HS-5 (cell line): ENCODE measurements around the gene HOXB7.

Experiments used
- DNase-seq: peaks from one replicate; pipeline ENCODE4 v3.0.0-alpha.2; 2012; ENCODE audit warnings: low read depth

Gene HOXB7

DNA sequence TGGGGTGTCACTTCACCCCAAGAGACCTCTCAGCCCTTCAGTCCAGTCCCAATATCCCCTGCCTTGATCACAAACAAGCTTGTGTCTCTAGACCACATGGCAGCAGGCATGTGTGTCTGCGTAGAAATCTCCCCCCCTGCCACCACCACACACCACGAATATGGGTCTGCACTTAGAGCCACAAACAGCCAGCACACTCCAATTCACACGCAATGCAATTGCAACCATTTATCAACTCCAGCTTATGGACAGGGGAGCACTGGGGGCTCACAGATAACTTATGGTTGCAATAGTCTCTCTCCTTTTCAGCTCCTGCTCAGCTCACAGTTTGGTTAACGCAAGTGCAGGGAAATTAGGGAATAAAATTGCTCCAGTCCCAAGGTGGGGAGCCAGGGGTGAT, 12.8 kb upstream of the HOXB7 start:
- no peak for DNase-seq

DNA sequence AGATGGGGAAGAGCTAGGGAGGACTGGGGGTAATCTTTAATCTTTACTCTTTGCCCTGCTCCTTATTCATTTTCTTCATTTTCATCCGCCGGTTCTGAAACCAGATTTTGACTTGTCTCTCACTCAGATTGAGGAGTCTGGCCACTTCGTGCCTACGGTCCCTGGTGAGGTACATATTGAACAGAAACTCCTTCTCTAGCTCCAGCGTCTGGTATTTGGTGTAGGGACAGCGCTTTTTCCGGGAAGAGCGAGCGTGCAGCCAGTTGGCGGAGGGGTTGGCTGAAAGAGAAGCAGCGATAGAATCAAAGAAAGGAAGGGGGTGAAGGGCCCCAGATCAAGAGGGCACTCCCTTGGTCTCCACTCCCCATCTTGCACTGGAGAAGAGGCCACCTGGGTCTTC, 12.0 kb upstream of the HOXB7 start:
- no peak for DNase-seq

- no peak for DNase-seq
Observed at GRCh38 chr17:48621410-48622392, 10.9 kb upstream of the HOXB7 start.

GRCh38 chr17:48620461-48621139, 9.8 kb upstream of the HOXB7 start:
- DNase-seq, result no peak

GRCh38 chr17:48619826-48620449, 9.1 kb upstream of the HOXB7 start:
- DNase-seq, result no peak

- no peak for DNase-seq
Observed at GRCh38 chr17:48618256-48618896, 7.6 kb upstream of the HOXB7 start.

GRCh38 chr17:48617471-48618255, 6.8 kb upstream of the HOXB7 start:
- no peak for DNase-seq

GRCh38 chr17:48616717-48617470, 6.1 kb upstream of the HOXB7 start:
- no peak for DNase-seq

GRCh38 chr17:48615963-48616716, 5.3 kb upstream of the HOXB7 start:
- DNase-seq, result no peak

DNA sequence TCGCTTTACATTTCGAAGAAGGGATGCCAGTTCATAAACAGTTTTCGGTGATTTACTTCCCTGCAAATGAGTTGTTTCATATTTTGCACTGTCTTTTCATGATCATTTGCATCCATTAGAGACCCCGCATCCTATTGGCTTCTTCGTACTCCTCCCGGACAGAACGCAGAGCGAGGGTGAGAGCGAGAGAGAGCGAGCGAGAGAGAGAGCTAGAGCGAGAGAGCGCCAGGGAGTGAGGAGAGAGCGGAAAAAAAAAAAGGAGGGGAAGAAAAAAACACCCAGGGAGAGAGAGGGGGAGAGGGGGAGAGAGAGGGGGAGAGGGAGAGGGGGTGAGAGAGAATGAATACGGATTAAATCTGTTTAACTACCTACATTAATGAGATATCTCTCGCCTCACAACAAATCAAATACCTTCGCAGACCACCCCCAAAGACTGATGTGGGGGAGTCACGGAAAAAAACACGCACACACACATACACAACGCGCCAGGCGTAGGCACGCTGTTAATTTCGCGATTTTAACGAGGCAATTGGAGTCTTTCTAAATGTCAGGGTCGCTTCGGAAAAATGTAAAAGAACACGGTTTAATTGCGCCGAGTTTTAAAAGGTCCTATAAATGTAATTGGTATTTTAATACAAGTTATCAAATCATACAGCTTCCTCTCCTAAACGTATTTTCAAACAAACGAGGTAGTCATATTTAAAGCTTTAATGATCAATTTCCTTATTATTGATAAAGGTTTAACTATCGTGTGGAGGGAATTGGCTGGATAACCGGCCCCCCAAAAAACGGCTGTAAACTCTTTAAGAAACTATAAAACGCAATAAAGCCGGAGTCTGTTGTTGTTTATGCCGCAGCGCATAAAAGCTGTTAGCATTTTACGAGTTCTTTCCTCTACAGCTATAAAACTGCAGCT, 4.5 kb upstream of the HOXB7 start, which contains the start of gene HOXB8:
Gene HOXB8 (minus strand): TSS at position 246 of the 916 bp plus-strand sequence. CDS start 588 bp downstream, outside the sequence.
- no peak for DNase-seq

- no peak for DNase-seq
Observed at GRCh38 chr17:48613862-48614694, 3.3 kb upstream of the HOXB7 start.

DNA sequence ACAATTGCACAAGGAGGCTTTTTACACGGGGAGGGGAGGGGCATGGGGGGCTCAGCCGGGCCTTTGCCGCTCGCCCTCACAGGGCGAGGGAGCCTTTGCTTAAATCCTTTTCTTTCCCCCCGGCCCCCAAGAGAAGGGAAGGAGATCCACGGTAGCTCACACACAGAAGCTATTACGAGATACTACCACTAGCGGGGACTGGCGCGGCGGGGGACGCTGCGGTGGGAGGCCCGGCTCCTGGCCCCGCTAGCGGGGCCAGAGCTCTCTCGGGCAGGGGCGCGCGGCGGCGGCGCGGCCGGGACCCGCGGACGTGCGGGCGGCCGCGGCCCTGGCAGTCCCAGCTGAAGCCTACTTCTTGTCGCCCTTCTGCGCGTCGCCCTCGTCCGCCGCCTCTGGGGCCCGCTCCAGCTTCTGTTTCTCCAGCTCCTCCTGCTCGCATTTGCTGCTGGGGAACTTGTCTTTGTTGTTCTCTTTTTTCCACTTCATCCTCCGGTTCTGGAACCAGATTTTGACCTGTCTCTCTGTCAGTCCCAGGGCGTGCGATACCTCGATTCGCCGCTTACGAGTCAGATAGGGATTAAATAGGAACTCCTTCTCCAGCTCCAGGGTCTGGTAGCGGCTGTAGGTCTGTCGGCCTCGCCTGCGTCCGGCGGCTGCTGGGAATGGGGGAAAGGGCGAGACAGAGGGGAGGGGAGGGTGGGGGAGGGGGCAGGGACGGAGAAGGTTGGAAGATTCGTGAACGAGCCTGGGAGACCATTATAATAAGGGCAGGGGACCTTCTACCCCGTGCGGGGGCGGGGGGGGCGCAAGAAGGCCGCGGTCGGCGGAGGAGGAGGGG, 2.3 kb upstream of the HOXB7 start:
- DNase-seq, result no peak

- no peak for DNase-seq
Observed at GRCh38 chr17:48612456-48612853, 1.6 kb upstream of the HOXB7 start.

GRCh38 chr17:48611681-48612455, 1.1 kb upstream of the HOXB7 start:
- DNase-seq, result no peak

GRCh38 chr17:48611213-48611612, 396 bp upstream of the HOXB7 start:
- DNase-seq, result no peak

- no peak for DNase-seq
Observed at GRCh38 chr17:48609759-48610281, 997 bp downstream of the HOXB7 start.
